Measurements from ENCODE around the gene PLEKHN1. TPM values are rescaled to one million over a fixed set of nuclear protein-coding genes. Genes with fewer than 3 reads are reported as not detected.

PLEKHN1 gene
- total and polyA plus RNA-seq, 8 donors, result 0.11 to 5.1 (median 0.55) TPM

DNA sequence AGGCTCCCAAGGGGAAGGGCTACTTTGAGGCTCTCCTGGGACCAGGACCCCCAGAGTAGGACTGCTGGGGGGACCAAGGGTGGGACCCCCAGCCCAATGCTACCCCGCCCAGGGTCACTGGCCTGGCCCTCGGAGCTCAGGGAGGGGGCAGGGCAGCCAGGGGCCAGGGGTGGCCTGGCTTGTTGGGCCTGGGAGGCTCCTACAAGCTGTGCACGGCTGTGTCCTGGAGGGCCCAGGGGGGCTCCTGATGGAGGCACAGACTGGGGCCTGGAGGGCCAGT is 31.4 kb downstream of the PLEKHN1 start:
- DNase-seq (no peak), ATAC-seq (no peak)
- Histone ChIP-seq H3K27me3 (peaks cover 11 to 94% of the 10 kb centered on the region in 2 donors), H3K4me1 (peaks cover 0 to 40% of the 10 kb centered on the region in 2 donors), H3K27ac (no peak overlapping the region), H3K4me3 (no peak overlapping the region), H3K36me3 (no peaks in the 10 kb centered on the region), H3K9me3 (no peaks in the 10 kb centered on the region)
- TF ChIP-seq, protein P1, sequence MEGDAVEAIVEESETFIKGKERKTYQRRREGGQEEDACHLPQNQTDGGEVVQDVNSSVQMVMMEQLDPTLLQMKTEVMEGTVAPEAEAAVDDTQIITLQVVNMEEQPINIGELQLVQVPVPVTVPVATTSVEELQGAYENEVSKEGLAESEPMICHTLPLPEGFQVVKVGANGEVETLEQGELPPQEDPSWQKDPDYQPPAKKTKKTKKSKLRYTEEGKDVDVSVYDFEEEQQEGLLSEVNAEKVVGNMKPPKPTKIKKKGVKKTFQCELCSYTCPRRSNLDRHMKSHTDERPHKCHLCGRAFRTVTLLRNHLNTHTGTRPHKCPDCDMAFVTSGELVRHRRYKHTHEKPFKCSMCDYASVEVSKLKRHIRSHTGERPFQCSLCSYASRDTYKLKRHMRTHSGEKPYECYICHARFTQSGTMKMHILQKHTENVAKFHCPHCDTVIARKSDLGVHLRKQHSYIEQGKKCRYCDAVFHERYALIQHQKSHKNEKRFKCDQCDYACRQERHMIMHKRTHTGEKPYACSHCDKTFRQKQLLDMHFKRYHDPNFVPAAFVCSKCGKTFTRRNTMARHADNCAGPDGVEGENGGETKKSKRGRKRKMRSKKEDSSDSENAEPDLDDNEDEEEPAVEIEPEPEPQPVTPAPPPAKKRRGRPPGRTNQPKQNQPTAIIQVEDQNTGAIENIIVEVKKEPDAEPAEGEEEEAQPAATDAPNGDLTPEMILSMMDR (IDR thresholded peaks at IDR 0.05), result no peak
- intact Hi-C loops (cut with DNase I), result no loop called here

DNA sequence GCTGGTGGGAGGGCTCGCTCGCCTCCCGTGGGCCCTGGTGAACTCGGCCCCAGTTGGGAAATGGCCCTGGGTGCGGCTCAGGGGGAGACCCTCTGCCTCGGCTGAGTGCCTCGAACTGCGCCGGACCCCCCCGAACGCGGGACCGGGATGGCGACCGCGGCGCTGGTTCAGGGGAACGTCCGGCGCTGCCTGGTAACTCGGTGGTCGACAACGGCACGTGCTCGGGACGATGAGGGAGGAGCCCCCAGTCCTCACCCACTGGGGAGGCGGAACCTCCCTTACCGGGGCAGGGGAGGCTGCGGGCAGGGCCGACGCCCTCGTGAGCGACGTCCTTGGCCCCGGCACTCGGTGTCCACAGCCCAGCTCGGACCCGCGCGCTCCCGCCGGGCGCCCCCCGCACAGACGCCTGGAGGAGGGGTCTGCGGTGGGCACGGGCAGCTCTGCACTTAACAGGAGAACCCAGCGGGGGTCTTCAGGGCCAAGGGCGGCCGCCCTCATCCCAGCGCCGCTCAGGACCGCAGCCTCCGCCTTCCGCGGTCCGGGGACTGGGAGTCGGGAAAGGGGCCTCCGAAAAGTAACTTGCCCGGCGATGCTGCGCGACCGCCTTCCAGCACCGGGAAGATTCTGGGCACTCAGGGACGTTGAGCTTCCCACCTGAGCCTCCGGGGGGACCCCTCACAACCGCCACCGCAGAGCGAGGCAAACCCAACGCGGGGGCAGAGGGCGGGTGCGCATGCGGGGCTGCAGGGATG is 31.9 kb downstream of the PLEKHN1 start:
- Histone ChIP-seq H3K4me3 (peak overlapping the region; percentile 64 to 67), H3K27me3 (peaks cover 11 to 97% of the 10 kb centered on the region in 2 donors), H3K9me3 (no peaks in the 10 kb centered on the region), H3K36me3 (no peaks in the 10 kb centered on the region), H3K27ac (no peak overlapping the region), H3K4me1 (peaks cover 0 to 40% of the 10 kb centered on the region in 2 donors)
- intact Hi-C loops (cut with DNase I), result no loop called here
- TF ChIP-seq, protein P1 (IDR thresholded peaks at IDR 0.05), result no peak
- ATAC-seq (no peak), DNase-seq (peak in 1 of 4 donors; percentile 72)

DNA sequence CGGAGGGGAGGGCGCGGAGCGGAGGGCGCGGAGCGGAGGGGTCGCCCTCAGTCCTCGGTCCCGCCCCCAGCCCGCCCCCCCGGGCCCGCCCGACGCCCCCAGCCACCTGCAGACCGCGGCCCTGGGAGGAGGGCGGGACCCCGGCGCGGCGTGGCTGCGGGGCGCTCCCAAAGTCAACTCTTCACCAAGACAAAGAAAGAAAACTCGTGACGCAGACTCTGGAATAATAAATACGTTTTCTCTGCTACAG is 32.4 kb downstream of the PLEKHN1 start:
- Histone ChIP-seq H3K27ac (no peak overlapping the region), H3K9me3 (no peaks in the 10 kb centered on the region), H3K36me3 (no peaks in the 10 kb centered on the region), H3K27me3 (peaks cover 11 to 97% of the 10 kb centered on the region in 2 donors), H3K4me3 (peak overlapping the region; percentile 64 to 67), H3K4me1 (peaks cover 0 to 40% of the 10 kb centered on the region in 2 donors)
- no peak for ATAC-seq
- intact Hi-C loops (cut with DNase I), result no loop called here
- TF ChIP-seq, protein P1 (IDR thresholded peaks at IDR 0.05), result no peak
- DNase-seq, result peak in 2 of 4 donors; percentile 41 to 48

DNA sequence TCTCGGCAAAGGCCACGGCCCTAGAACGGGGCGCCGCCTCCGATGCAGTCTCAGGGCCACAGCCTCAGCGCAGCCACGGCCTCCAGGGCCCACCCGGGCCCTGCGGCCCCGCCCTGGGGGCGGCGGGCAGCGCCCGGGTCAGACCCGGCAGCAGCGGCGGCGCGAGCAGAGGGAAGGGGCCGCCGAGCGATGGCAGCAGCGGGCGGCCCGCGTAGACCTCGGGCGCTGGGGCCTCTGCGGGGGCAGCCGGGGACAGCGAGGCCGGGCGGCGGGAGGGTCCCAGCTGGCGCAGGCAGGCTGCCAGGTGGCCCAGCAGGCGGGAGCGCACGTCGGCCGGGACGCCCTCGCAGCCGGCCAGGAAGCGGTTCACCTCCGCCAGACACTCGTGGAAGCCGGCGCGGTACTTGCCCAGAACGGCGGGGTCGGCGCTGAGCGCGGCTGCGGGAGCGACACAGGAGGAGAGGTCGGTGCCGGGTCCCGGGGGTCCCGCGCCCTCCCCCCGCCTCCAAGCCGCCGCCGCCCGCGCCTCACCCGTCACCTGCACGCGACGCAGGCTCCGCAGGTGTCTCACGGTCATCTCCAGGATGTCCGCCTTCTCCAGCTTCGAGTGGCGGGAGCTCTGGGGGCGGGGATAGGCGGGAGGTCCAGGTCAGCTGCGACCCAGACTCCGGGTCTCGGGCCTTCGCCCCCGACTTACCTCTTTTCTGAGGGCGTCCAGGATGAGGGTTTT is 32.9 kb downstream of the PLEKHN1 start:
- Histone ChIP-seq H3K4me1 (peaks cover 0 to 40% of the 10 kb centered on the region in 2 donors), H3K36me3 (no peaks in the 10 kb centered on the region), H3K9me3 (no peaks in the 10 kb centered on the region), H3K27ac (peak overlapping the region; percentile 72 to 94), H3K27me3 (peaks cover 11 to 99% of the 10 kb centered on the region in 2 donors), H3K4me3 (peak overlapping the region; percentile 64 to 67)
- TF ChIP-seq, protein P1 (IDR thresholded peaks at IDR 0.05), result no peak
- intact Hi-C loops (cut with DNase I), result no loop called here
- ATAC-seq (no peak), DNase-seq (peak; percentile 19 to 81 (median 54))

DNA sequence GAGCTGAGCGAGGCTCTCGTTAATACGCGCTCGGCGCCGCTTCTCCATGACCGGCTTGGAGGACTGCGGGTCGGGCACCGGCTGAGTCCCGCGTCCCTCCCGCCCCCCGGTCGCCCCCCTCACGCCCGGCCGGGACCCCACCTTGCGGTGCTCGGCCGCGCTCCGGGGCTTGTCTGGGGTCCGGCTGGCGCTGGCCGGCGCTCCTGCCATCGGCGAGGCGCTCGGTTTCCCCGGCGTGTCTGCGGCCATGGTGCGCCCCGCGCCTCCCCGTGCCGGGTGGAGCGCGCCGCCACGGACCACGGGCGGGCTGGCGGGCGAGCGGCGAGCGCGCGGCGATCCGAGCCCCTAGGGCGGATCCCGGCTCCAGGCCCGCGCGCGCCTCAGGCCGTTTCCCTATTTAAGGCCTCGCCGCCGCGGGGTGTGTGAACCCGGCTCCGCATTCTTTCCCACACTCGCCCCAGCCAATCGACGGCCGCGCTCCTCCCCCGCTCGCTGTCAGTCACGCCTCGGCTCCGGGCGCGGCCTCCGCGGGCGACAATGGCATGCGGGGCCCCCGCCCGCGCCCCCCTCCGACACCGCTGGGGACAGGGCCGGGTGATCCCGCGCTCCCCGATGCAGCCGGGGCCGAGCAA is 33.6 kb downstream of the PLEKHN1 start, which contains the start of gene HES4:
Gene HES4 (minus strand): TSS at position 373 of the 632 bp plus-strand sequence. CDS start 124 bp downstream, at position 249.
- Histone ChIP-seq H3K27me3 (peaks cover 11 to 99% of the 10 kb centered on the region in 2 donors), H3K36me3 (no peaks in the 10 kb centered on the region), H3K4me3 (peak within 1 kb of the TSS; percentile 64 to 67), H3K4me1 (peaks cover 2 to 46% of the 10 kb centered on the region in 2 donors), H3K9me3 (no peaks in the 10 kb centered on the region), H3K27ac (peak within 1 kb of the TSS; percentile 94 to 96)
- intact Hi-C loops (cut with DNase I), result no loop called here
- peak; percentile 91 to 95 (median 92) for DNase-seq
- ATAC-seq, result peak; percentile 88
- TF ChIP-seq, protein P1 (IDR thresholded peaks at IDR 0.05), result no peak

All from left lung (tissue), 10 donors.